KG1 (cell line): ENCODE results near the gene MAST2.
"Not testable (repeated sequence)": the region's sequence is repeated elsewhere in the genome, so short reads cannot be mapped to it uniquely, and the experiment has no call there.

Source experiments
- DNase-seq: peaks from one replicate; lab custom pipeline; 2025; lab: John Stamatoyannopoulos, UW

The MAST2 gene

GRCh38 chr1:45857755-45858492 is 54.5 kb downstream of the MAST2 start:
- DNase-seq = not testable (repeated sequence)

- no peak for DNase-seq
Measured at GRCh38 chr1:45859221-45859620, 55.8 kb downstream of the MAST2 start.

GRCh38 chr1:45862008-45862407 is 58.6 kb downstream of the MAST2 start:
- DNase-seq = no peak

DNA sequence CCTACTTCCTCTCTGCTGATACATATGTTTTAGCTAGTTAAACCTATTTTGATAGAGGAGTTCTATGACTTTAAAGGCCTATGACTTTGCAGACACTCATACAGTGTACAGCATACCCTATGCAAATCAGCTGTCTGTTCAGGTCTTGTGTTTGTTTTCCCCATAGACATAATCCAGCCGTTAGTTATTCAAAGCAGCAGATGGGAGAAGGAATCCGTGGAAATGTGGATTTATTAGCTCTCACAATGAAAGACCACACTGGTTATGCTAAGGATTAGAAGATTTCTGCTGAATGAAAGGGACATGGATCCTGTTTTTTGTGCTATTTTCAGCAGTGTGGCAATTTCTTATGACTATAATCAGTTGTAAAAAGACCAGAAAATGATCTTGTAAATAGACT is 59.8 kb downstream of the MAST2 start:
- no peak for DNase-seq

DNA sequence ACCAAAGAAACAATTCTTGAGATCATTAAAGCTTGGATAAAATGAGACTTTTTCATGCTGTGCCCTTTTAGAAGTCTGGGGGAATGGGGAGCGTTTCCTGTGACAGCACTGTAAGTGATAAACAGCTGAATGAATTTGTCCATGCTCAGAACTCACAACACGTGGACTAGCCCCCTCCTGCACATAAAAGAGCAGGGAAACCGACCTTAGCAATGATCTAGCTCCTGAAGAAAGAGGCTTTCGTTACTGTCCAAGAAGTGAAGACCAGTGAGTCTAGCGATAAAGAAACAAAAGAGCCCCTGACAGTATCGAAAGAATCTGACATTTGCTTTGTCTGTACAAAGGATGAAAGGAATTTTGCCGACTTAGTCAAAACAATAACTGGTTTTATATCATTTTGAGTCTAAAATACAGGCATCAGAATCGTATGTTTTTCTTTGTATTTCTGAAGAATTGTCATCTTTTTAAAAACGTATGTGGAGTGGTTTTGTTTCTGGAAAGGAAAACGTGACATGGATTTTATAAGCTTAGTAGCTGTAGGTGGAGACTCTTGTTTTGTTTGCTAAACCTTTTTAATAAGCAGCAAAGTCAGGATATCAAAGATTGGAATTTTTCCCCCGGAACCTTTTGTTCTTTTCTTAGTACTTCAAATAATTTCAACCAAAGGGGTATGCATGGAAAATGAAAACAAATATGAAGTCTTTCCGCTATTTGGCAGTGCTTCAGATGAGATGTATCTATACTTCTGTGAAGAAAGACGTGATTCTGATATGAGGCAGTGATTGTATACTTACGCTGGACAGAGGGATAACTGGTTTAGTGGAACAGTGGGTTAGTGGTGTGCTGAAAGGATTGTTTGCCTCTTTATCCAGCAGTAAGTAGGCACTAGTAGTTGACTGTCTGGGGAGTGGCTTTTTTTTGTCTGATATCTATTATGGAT is 61.0 kb downstream of the MAST2 start:
- no peak for DNase-seq

GRCh38 chr1:45867697-45868348 is 64.4 kb downstream of the MAST2 start:
- no peak for DNase-seq

- no peak for DNase-seq
Measured at GRCh38 chr1:45868861-45869260, 65.4 kb downstream of the MAST2 start.

- no peak for DNase-seq
Measured at GRCh38 chr1:45870500-45870899, 67.1 kb downstream of the MAST2 start.

- DNase-seq = not testable (repeated sequence)
Measured at GRCh38 chr1:45872173-45872801, 68.9 kb downstream of the MAST2 start.

- DNase-seq = no peak
Measured at GRCh38 chr1:45876000-45876617, 72.7 kb downstream of the MAST2 start.

DNA sequence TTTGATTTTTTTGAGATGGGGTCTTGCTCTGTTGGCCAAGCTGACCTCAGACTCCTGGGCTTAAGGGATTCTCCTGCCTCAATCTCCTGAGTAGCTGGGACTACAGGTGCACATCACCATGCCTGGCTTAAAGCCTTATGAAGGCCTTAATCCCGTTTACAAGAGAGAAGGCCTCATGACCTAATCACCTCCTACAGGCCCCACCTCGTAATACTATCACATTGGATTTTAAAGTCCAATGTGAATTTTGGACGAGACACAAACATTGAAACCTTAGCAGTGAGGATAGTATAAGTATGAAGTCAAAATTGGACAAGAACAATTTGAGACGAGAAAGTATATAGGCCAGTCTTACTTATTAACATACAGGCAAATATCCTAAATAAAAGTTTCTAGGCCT is 73.9 kb downstream of the MAST2 start:
- no peak for DNase-seq

- no peak for DNase-seq
Measured at GRCh38 chr1:45879885-45880598, 76.6 kb downstream of the MAST2 start.

DNA sequence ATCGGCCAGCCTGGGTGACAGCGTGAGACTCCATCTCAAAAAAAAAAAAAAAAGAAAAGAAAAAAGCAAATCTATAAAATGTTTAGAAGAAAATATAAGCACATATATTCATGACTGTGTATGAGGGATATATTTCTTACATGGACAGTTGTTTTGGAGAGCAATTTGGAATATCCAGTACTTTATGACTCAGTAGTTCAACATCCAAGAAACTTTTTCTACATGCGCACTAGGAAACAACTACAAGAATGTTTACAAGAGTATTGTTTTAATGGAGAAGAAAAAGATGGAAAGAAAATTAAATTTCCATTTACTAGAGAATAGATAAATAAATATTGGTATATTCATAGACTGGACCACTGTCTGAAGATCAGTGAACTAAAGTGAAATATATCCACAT is 77.5 kb downstream of the MAST2 start:
- DNase-seq = no peak

- DNase-seq = no peak
Measured at GRCh38 chr1:45883658-45884057, 80.2 kb downstream of the MAST2 start.

- DNase-seq = no peak
Measured at GRCh38 chr1:45884700-45885099, 81.3 kb downstream of the MAST2 start.

GRCh38 chr1:45886229-45886628 is 82.8 kb downstream of the MAST2 start:
- no peak for DNase-seq

- DNase-seq = no peak
Measured at GRCh38 chr1:45887156-45887842, 83.9 kb downstream of the MAST2 start.

DNA sequence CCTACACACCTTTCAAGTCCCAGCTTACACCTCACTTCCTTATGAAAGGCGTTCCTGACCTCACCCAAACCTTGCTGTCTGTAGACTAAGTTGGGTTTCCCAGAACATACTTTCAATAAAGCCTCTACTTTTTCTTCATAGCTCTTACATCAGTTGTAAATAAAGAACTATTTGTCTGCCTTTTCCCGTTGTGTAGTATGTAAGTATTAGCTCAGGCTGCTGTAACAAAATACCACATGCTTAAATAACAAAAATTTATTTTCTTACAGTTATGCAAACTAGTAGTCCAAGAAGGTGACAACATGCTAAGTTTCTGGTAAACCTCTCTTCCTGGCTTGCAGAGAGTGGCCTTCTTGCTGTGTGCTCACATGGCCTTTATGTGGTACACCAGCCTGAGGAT is 86.7 kb downstream of the MAST2 start:
- DNase-seq = no peak

- DNase-seq = no peak
Measured at GRCh38 chr1:45891087-45891486, 87.7 kb downstream of the MAST2 start.

DNA sequence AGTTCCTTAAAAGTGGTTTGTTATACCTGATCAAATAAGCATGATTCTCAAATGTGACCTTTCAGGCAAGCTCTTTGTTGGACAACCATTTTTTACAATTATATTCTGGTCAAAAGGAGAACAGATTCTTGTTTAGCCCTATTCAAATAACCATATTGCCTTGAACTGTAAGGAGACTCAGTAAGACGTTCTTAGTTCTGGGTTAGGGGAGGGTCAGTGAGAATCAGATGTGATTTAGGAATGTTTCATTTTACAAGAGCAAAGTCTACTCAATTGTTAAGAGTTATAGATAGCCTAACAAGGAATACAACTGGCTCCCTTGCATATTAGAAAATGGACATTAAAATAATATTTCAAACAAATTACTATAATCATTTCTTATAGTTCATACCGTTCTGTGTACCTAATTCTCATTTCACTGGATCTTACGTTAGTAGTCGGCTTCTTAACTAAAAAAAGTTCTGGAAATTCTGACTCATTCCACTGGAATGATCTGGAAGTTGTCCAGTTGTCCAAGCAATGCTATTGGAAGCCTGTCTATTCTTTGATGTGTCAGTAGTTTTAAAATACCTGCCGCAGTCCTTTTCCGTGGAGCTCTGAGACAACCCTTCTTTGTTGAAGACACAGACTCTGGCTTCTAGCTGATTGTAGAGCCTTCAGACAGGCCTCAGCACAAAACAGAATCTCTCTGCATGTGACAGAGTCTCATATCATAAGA is 88.8 kb downstream of the MAST2 start:
- no peak for DNase-seq
